Activated B cell treated with CpG ODN at 0.5 μM for 24 hours (primary cell): ENCODE measurements around the gene MYO15A. TPM values are rescaled to one million over a fixed set of nuclear protein-coding genes. Genes with fewer than 3 reads are reported as not detected.

ENCODE experiments used
- ATAC-seq: fragments of 200-7000 bp; cut with Tn5 transposase; one replicate; pipeline ENCODE4 v1.10.0; 2021; ENCODE audit warnings: low read depth, mild to moderate bottlenecking, moderate library complexity
- CTCF ChIA-PET: fragments of 350-600 bp; sonication (Branson Sonifier 250); formaldehyde crosslinking; loops from one replicate; lab custom pipeline; 2021; ENCODE audit warnings: antibody characterized with exemption; lab: Charles Lee
- POLR2A ChIA-PET: fragments of 350-600 bp; sonication (Branson Sonifier 250); formaldehyde crosslinking; loops from one replicate; lab custom pipeline; 2021; ENCODE audit warnings: antibody characterized with exemption; lab: Charles Lee
- DNase-seq: peaks from one replicate; pipeline ENCODE4 v3.0.0; 2022
- H3K27ac Mint-ChIP-seq: one replicate; pipeline ENCODE4 v1.8.0; 2020; ENCODE audit warnings: mixed read lengths
- H3K27me3 Mint-ChIP-seq: one replicate; pipeline ENCODE4 v1.8.0; 2021; ENCODE audit warnings: mixed read lengths
- H3K36me3 Mint-ChIP-seq: one replicate; pipeline ENCODE4 v1.8.0; 2021; ENCODE audit warnings: low read depth, mixed read lengths
- H3K4me1 Mint-ChIP-seq: one replicate; pipeline ENCODE4 v1.8.0; 2021; ENCODE audit warnings: mixed read lengths
- H3K4me3 Mint-ChIP-seq: one replicate; pipeline ENCODE4 v1.8.0; 2020; ENCODE audit warnings: mild to moderate bottlenecking, mixed read lengths
- H3K9me3 Mint-ChIP-seq: one replicate; pipeline ENCODE4 v1.8.0; 2020; ENCODE audit warnings: mixed read lengths
- intact Hi-C: fragments of 100-400 bp; cut with micrococcal nuclease; formaldehyde crosslinking; loops from one replicate; pipeline ENCODE4 v1.15.1; 2024
- total RNA-seq: library from RNA; stranded (reverse); gene quantifications from 2 replicates; pipeline ENCODE4 v1.2.3, GENCODE V29; 2022
- TF ChIP-seq, protein P1 (sequence below): fragments of 200-600 bp; IDR thresholded peaks from one replicate; pipeline ENCODE4 v1.8.0; 2022; ENCODE audit warnings: antibody characterized with exemption, mild to moderate bottlenecking

MYO15A gene
- total RNA-seq, 1 donor from 2014 or later = 1.3 TPM

- Mint-ChIP-seq H3K4me1 (peaks cover 12% of the 10 kb centered on the region), H3K27me3 (no peaks in the 10 kb centered on the region), H3K4me3 (no peak overlapping the region), H3K36me3 (peaks cover 19% of the 10 kb centered on the region), H3K27ac (no peak overlapping the region), H3K9me3 (no peaks in the 10 kb centered on the region)
- TF ChIP-seq, protein P1, sequence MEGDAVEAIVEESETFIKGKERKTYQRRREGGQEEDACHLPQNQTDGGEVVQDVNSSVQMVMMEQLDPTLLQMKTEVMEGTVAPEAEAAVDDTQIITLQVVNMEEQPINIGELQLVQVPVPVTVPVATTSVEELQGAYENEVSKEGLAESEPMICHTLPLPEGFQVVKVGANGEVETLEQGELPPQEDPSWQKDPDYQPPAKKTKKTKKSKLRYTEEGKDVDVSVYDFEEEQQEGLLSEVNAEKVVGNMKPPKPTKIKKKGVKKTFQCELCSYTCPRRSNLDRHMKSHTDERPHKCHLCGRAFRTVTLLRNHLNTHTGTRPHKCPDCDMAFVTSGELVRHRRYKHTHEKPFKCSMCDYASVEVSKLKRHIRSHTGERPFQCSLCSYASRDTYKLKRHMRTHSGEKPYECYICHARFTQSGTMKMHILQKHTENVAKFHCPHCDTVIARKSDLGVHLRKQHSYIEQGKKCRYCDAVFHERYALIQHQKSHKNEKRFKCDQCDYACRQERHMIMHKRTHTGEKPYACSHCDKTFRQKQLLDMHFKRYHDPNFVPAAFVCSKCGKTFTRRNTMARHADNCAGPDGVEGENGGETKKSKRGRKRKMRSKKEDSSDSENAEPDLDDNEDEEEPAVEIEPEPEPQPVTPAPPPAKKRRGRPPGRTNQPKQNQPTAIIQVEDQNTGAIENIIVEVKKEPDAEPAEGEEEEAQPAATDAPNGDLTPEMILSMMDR = no peak
- ChIA-PET CTCF (no interaction called here), POLR2A (interaction anchor here (0.6 kb wide), 1 partner anchor 61 kb away, joined by 3 read pairs; no protein-coding TSS in a partner anchor)
- DNase-seq (no peak), ATAC-seq (no peak)
- intact Hi-C loops = no loop called here
These were observed 585 bp upstream of the MYO15A start for GRCh38 chr17:18107971-18108370.

DNA sequence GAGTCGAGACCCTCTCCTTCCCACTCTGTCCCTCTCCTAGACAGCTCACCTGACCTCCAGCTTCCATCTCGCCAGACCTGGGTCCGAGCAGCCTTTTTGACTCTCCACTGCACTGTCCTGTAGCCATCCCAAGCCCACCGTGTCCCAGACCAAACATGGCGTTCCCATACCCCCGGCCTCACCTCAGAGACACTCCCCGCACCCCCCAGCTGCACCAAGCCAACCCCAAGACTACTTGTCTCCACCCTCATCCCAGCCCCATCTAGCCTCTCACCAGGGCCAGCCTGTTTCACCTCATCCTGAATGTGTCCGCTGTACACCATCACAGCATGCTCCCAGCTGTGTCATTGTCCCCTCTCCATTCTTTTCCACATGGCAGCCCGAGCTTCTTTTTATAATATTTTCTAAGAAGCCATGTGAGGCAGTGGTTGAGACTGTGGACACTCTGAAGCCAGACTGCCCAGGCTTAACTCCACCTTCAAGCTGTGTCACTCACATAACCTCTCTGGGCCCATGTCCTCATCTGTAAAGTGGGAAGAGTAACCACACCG is 1.5 kb downstream of the MYO15A start:
- Mint-ChIP-seq H3K27ac (no peak overlapping the region), H3K27me3 (no peaks in the 10 kb centered on the region), H3K4me3 (no peak overlapping the region), H3K36me3 (peaks cover 14% of the 10 kb centered on the region), H3K4me1 (no peaks in the 10 kb centered on the region), H3K9me3 (no peaks in the 10 kb centered on the region)
- intact Hi-C loops = no loop called here
- DNase-seq (no peak), ATAC-seq (no peak)
- ChIA-PET CTCF (no interaction called here), POLR2A (no interaction called here)
- TF ChIP-seq, protein P1 = no peak

DNA sequence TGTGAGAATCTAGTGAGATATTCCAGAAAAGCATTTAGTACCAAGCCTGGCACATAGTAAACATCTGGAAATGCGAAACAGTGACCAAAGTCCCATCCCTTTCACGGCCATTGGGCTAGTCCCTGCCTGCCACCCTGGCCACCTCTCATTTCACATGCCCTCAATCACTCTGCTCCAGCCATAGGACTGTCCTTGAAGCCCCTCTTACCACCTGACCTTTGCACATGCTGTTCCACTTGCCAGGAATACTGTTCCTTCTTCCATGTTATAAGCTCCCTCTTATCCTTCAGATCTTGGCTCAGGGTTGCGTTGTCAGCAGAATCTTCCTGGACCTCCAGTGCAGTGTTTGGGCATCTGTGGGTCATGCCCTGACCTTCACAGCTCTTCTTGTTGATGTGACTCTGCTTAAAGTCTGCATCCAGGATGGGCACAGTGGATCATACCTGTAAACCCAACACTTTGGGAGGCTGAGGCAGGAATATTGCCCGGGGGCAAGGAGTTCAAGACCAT is 2.1 kb downstream of the MYO15A start:
- intact Hi-C loops = no loop called here
- H3K4me3 Mint-ChIP-seq = no peak overlapping the region
- no peaks in the 10 kb centered on the region for H3K27me3 Mint-ChIP-seq
- no peak overlapping the region for H3K27ac Mint-ChIP-seq
- no peak for ATAC-seq
- TF ChIP-seq, protein P1 = no peak
- no peaks in the 10 kb centered on the region for H3K9me3 Mint-ChIP-seq
- no peak for DNase-seq
- H3K4me1 Mint-ChIP-seq = no peaks in the 10 kb centered on the region
- H3K36me3 Mint-ChIP-seq = peaks cover 14% of the 10 kb centered on the region
- ChIA-PET CTCF (no interaction called here), POLR2A (interaction anchor here (0.7 kb wide), 1 partner anchor 41 kb away, joined by 4 read pairs; no protein-coding TSS in a partner anchor)

- intact Hi-C loops = no loop called here
- CTCF ChIA-PET = no interaction called here
- peaks cover 7% of the 10 kb centered on the region for H3K36me3 Mint-ChIP-seq
- POLR2A ChIA-PET = interaction anchor here (0.7 kb wide), 1 partner anchor 40 kb away, joined by 4 read pairs; no protein-coding TSS in a partner anchor
- H3K4me3 Mint-ChIP-seq = no peak overlapping the region
- no peaks in the 10 kb centered on the region for H3K27me3 Mint-ChIP-seq
- DNase-seq = no peak
- TF ChIP-seq, protein P1 = no peak
- no peaks in the 10 kb centered on the region for H3K9me3 Mint-ChIP-seq
- H3K27ac Mint-ChIP-seq = no peak overlapping the region
- no peak for ATAC-seq
- H3K4me1 Mint-ChIP-seq = no peaks in the 10 kb centered on the region
These were observed 2.9 kb downstream of the MYO15A start for GRCh38 chr17:18111330-18111971.

DNA sequence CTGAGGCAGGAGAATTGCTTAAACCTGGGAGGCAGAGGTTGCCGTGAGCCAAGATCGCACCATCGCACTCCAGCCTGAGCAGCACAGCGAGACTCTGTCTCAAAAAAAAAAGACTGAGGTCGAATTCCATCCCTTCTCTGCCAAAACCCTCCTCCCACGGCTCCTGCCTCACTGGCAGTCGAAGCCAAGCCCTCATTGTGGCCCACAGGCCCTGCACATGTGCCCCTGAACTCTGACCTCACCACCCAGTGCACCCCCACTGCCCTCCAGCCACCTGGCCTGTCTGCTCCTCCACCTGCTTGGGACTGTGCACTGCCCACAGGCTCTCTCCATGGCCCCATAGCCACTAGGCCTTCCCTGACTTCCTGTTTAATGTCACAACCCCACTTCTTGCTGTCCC is 7.0 kb downstream of the MYO15A start:
- H3K4me3 Mint-ChIP-seq = no peak overlapping the region
- no peaks in the 10 kb centered on the region for H3K36me3 Mint-ChIP-seq
- no peaks in the 10 kb centered on the region for H3K4me1 Mint-ChIP-seq
- TF ChIP-seq, protein P1 = no peak
- H3K27ac Mint-ChIP-seq = no peak overlapping the region
- intact Hi-C loops = no loop called here
- H3K9me3 Mint-ChIP-seq = peaks cover 3% of the 10 kb centered on the region
- ChIA-PET POLR2A (no interaction called here), CTCF (no interaction called here)
- DNase-seq (no peak), ATAC-seq (no peak)
- H3K27me3 Mint-ChIP-seq = no peaks in the 10 kb centered on the region
